Upper lobe of left lung (tissue), 6 donors: Measurements from ENCODE around the gene INTS2. TPM values are rescaled to one million over a fixed set of nuclear protein-coding genes. Genes with fewer than 3 reads are reported as not detected.

Experiments
- ATAC-seq, 2 donors: fragments of 200-7000 bp; cut with Tn5 transposase; one replicate each; pipeline ENCODE4 v1.9.1; 2022; ENCODE audit warnings: mild to moderate bottlenecking in 2 of 2, moderate library complexity in 2 of 2; ENCODE audit not compliant: low FRiP score in 2 of 2
- DNase-seq, 2 donors: peaks; one replicate each; pipeline ENCODE4 v3.0.0-alpha.2; 2019 to 2020
- H3K27ac ChIP-seq, 4 donors: fragments of 200-600 bp; sonication (generic); one replicate each; pipeline ENCODE4 v1.5.1; 2016 to 2019
- H3K27me3 ChIP-seq, 4 donors: fragments of 200-600 bp; sonication (generic); one replicate each; pipeline ENCODE4 v1.5.1; 2017 to 2019
- H3K36me3 ChIP-seq, 4 donors: fragments of 200-600 bp; sonication (generic); one replicate each; pipeline ENCODE4 v1.5.1; 2016 to 2019
- H3K4me1 ChIP-seq, 4 donors: fragments of 200-600 bp; sonication (generic); one replicate each; pipeline ENCODE4 v1.5.1; 2018 to 2019
- H3K4me3 ChIP-seq, 4 donors: fragments of 200-600 bp; sonication (generic); one replicate each; pipeline ENCODE4 v1.5.1; 2017 to 2019; ENCODE audit warnings: mild to moderate bottlenecking in 2 of 4, moderate library complexity in 1 of 4
- H3K9me3 ChIP-seq, 4 donors: fragments of 200-600 bp; sonication (generic); one replicate each; pipeline ENCODE4 v1.5.1; 2018 to 2019
- EP300 ChIP-seq, 4 donors: sonication (generic); formaldehyde crosslinking; IDR thresholded peaks; one replicate each; pipeline ENCODE4 v1.5.1; 2017; ENCODE audit warnings: antibody characterized with exemption in 4 of 4, control low read depth in 2 of 4
- POLR2A ChIP-seq, 4 donors: fragments of 450-650 bp; IDR thresholded peaks; one replicate each; pipeline ENCODE4 v1.5.1; 2016 to 2017; ENCODE audit warnings: antibody characterized with exemption in 4 of 4, mild to moderate bottlenecking in 2 of 4
- POLR2AphosphoS5 ChIP-seq, 2 donors: sonication (generic); formaldehyde crosslinking; IDR thresholded peaks; one replicate each; pipeline ENCODE4 v1.5.1; 2017; ENCODE audit warnings: antibody characterized with exemption in 2 of 2
- WGBS, 2 donors: methylation state at CpG; one replicate each; pipeline ENCODE4 v1.1.5; 2017 to 2018; 5-methylcytosine and 5-hydroxymethylcytosine counted together
- small RNA-seq, 4 donors: library from RNA; depleted of rRNA; stranded (forward); fragments of <200 nt; gene quantifications; one replicate each; pipeline ENCODE3, GENCODE V24; 2016
- total RNA-seq, 6 donors: library from RNA; depleted of rRNA in 4 of 6; stranded (reverse); fragments of >200 nt in 4 of 6; gene quantifications; one replicate each; pipeline versions ENCODE4 v1.1.0 to v1.2.1, GENCODE V29; 2016 to 2021
- TF ChIP-seq, protein P1 (sequence below), 6 experiments: fragments of 450-650 bp in 4 of 6; fragments of 200-600 bp in 2 of 6; sonication (generic) in 2 of 6; IDR thresholded peaks; one replicate each; pipeline ENCODE4 v1.5.1; 2016 to 2019; ENCODE audit warnings: antibody characterized with exemption in 6 of 6
- donor health status: DM: no; HTN: no; CAD: no; lungs with moderate emphysema.
- donor health status: DM: no; HTN: yes; CAD: no; lungs with severe emphysema.

Gene INTS2
- total RNA-seq, 6 donors from 2014 or later: 6.0 to 12.0 (median 9.9) TPM

DNA sequence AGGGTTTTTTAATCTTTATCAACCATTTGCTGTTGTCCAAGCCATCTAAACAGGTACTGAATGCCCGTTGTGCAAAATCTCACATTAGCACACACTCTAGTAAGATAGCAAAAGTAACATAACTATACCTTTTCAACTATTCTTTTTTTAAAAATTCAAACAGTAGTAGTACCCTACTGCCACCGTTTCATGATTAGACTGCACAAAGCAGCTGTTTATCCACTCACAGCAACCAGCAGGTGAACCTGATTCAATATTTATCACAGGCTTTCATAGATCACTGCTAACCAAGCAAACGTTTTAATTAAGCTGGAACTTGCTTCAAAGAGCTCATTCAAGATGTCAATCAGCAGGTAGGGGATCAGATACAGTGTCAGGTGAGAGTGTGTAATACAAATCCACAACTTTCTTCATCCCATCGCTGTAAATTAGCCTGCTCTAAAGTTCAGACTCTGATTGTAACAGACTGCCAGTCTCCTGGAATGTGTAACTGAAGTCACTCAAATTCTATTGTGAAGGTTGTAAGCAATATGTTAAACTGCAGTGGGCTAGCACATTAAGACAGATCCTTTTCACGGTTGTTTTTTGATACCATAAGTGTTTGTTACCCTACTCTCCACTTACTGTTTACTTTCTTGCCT lies 111.8 kb downstream of the INTS2 start:
- TF ChIP-seq EP300 (IDR thresholded peaks at IDR 0.05) (no peak), POLR2AphosphoS5 (IDR thresholded peaks at IDR 0.05) (no peak), POLR2A (IDR thresholded peaks at IDR 0.05) (no peak)
- TF ChIP-seq, protein P1, sequence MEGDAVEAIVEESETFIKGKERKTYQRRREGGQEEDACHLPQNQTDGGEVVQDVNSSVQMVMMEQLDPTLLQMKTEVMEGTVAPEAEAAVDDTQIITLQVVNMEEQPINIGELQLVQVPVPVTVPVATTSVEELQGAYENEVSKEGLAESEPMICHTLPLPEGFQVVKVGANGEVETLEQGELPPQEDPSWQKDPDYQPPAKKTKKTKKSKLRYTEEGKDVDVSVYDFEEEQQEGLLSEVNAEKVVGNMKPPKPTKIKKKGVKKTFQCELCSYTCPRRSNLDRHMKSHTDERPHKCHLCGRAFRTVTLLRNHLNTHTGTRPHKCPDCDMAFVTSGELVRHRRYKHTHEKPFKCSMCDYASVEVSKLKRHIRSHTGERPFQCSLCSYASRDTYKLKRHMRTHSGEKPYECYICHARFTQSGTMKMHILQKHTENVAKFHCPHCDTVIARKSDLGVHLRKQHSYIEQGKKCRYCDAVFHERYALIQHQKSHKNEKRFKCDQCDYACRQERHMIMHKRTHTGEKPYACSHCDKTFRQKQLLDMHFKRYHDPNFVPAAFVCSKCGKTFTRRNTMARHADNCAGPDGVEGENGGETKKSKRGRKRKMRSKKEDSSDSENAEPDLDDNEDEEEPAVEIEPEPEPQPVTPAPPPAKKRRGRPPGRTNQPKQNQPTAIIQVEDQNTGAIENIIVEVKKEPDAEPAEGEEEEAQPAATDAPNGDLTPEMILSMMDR (IDR thresholded peaks at IDR 0.05): no peak
- H3K4me3 ChIP-seq: no peak overlapping the region
- H3K36me3 ChIP-seq: no peaks in the 10 kb centered on the region
- H3K27ac ChIP-seq: no peak overlapping the region
- WGBS, 2 donors: 58 to 70% methylated on average over 5 of the region's 5 CpGs
- ATAC-seq (no peak), DNase-seq (no peak)
- no peaks in the 10 kb centered on the region for H3K27me3 ChIP-seq
- no peaks in the 10 kb centered on the region for H3K9me3 ChIP-seq
- H3K4me1 ChIP-seq: no peaks in the 10 kb centered on the region

Small RNA genes within 50 kb of the gene (small RNA-seq; reads per million reads assigned to genes)
- gene RF00019: 0 reads per million in 4 donors

Other genes with a start within 250 kb of the INTS2 start
- gene BRIP1, start 64.5 kb downstream of the INTS2 start, total RNA-seq: 1 to 10 TPM in 2 of 6 donors, under 1 TPM in 4; 0.55 to 2.5 (median 0.85) TPM
- gene MED13, start 137.3 kb upstream of the INTS2 start, total RNA-seq: 100 to 1,000 TPM in 2 of 6 donors, 10 to 100 TPM in 4; 52.7 to 109 (median 71.3) TPM